ENCODE data around the gene NOSIP.

DNA sequence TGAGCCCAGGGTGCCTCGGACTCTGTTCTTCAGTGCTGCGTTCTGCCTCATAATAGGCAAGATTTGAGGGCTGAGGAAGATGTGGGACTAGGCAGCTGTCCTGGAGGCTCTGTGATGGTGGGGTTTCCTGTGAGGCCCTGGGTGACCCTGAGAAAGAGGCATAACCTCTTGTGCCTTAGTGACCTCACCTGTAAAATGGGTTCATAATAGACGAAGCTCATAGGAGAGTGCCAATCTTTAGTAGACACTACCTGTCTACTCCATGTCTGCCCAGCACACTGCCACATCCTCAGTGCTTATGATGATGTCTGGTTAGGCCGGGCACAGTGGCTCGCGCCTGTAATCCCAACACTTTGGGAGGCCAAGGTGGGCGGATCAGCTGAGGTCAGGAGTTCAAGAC, 36.2 kb upstream of the NOSIP start:
- no peak for TF ChIP-seq POLR2A (IDR thresholded peaks at IDR 0.05)
- TF ChIP-seq, protein P1, sequence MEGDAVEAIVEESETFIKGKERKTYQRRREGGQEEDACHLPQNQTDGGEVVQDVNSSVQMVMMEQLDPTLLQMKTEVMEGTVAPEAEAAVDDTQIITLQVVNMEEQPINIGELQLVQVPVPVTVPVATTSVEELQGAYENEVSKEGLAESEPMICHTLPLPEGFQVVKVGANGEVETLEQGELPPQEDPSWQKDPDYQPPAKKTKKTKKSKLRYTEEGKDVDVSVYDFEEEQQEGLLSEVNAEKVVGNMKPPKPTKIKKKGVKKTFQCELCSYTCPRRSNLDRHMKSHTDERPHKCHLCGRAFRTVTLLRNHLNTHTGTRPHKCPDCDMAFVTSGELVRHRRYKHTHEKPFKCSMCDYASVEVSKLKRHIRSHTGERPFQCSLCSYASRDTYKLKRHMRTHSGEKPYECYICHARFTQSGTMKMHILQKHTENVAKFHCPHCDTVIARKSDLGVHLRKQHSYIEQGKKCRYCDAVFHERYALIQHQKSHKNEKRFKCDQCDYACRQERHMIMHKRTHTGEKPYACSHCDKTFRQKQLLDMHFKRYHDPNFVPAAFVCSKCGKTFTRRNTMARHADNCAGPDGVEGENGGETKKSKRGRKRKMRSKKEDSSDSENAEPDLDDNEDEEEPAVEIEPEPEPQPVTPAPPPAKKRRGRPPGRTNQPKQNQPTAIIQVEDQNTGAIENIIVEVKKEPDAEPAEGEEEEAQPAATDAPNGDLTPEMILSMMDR (IDR thresholded peaks at IDR 0.05) = no peak
